Chondrocyte (in vitro differentiated cells): ENCODE data around the gene PTGES. TPM values are rescaled to one million over a fixed set of nuclear protein-coding genes. Genes with fewer than 3 reads are reported as not detected.
"Not testable (repeated sequence)": the region's sequence is repeated elsewhere in the genome, so short reads cannot be mapped to it uniquely, and the experiment has no call there.

Experiments used
- DNase-seq: peaks from one replicate; pipeline ENCODE4 v3.0.0; 2021; ENCODE audit warnings: mixed read lengths, low spot score
- H3K27ac Mint-ChIP-seq: one replicate; pipeline ENCODE4 v1.8.0; 2021; ENCODE audit warnings: mild to moderate bottlenecking, moderate library complexity, mixed read lengths; ENCODE audit not compliant: unreplicated experiment
- H3K27me3 Mint-ChIP-seq: 2 replicates; pipeline ENCODE4 v1.8.0; 2021; ENCODE audit warnings: low read depth, mixed read lengths
- H3K36me3 Mint-ChIP-seq: 2 replicates; pipeline ENCODE4 v1.8.0; 2021; ENCODE audit warnings: low read depth, mixed read lengths
- H3K4me1 Mint-ChIP-seq: 2 replicates; pipeline ENCODE4 v1.8.0; 2021; ENCODE audit warnings: low read depth, mild to moderate bottlenecking, mixed read lengths
- H3K4me3 Mint-ChIP-seq: one replicate; pipeline ENCODE4 v1.8.0; 2021; ENCODE audit warnings: mild to moderate bottlenecking, moderate library complexity, mixed read lengths; ENCODE audit not compliant: unreplicated experiment
- H3K9me3 Mint-ChIP-seq: 2 replicates; pipeline ENCODE4 v1.8.0; 2021; ENCODE audit warnings: low read depth, mixed read lengths
- CTCF ChIP-seq: fragments of 200-600 bp; sonication (generic); IDR thresholded peaks from 2 replicates; pipeline ENCODE4 v1.5.0; 2021; ENCODE audit warnings: antibody characterized with exemption, mild to moderate bottlenecking, moderate library complexity
- total RNA-seq: library from RNA; stranded (reverse); gene quantifications from 3 replicates; pipeline ENCODE4 v1.2.1, GENCODE V29; 2021

The PTGES gene
- total RNA-seq, 1 donor from 2014 or later: 1.3 TPM

- DNase-seq: no peak
- H3K27me3 Mint-ChIP-seq: peaks cover 11% of the 10 kb centered on the region
Measured at GRCh38 chr9:129755151-129755550, 2.3 kb upstream of the PTGES start.

GRCh38 chr9:129751841-129752801, 721 bp downstream of the PTGES start:
- Mint-ChIP-seq H3K27me3 (peaks cover 8% of the 10 kb centered on the region), H3K9me3 (no peaks in the 10 kb centered on the region), H3K4me3 (peak overlapping the region; percentile 58), H3K27ac (no peak overlapping the region), H3K36me3 (no peaks in the 10 kb centered on the region), H3K4me1 (peaks cover 25% of the 10 kb centered on the region)
- TF ChIP-seq CTCF: no peak
- no peak for DNase-seq

More at GRCh38 chr9:129755151-129755550, 2.3 kb upstream of the PTGES start:
- Mint-ChIP-seq H3K9me3 (no peaks in the 10 kb centered on the region), H3K4me1 (peaks cover 19% of the 10 kb centered on the region), H3K4me3 (no peak overlapping the region), H3K36me3 (no peaks in the 10 kb centered on the region), H3K27ac (no peak overlapping the region)
- TF ChIP-seq CTCF: no peak

GRCh38 chr9:129750013-129750638, 2.7 kb downstream of the PTGES start:
- H3K4me3 Mint-ChIP-seq: no peak overlapping the region
- DNase-seq: no peak
- H3K36me3 Mint-ChIP-seq: no peaks in the 10 kb centered on the region
- peaks cover 33% of the 10 kb centered on the region for H3K4me1 Mint-ChIP-seq
- H3K27ac Mint-ChIP-seq: no peak overlapping the region
- peaks cover 5% of the 10 kb centered on the region for H3K27me3 Mint-ChIP-seq
- TF ChIP-seq CTCF: no peak
- no peaks in the 10 kb centered on the region for H3K9me3 Mint-ChIP-seq

- no peaks in the 10 kb centered on the region for H3K36me3 Mint-ChIP-seq
- H3K4me3 Mint-ChIP-seq: no peak overlapping the region
- H3K27me3 Mint-ChIP-seq: peaks cover 4% of the 10 kb centered on the region
- peaks cover 33% of the 10 kb centered on the region for H3K4me1 Mint-ChIP-seq
- TF ChIP-seq CTCF: no peak
- no peak for DNase-seq
- H3K27ac Mint-ChIP-seq: no peak overlapping the region
- H3K9me3 Mint-ChIP-seq: no peaks in the 10 kb centered on the region
Measured at GRCh38 chr9:129749575-129749974, 3.3 kb downstream of the PTGES start.

GRCh38 chr9:129749052-129749451, 3.8 kb downstream of the PTGES start:
- H3K4me3 Mint-ChIP-seq, H3K27ac Mint-ChIP-seq, H3K27me3 Mint-ChIP-seq, DNase-seq, H3K36me3 Mint-ChIP-seq, H3K9me3 Mint-ChIP-seq: not testable (repeated sequence)
- peaks cover 33% of the 10 kb centered on the region for H3K4me1 Mint-ChIP-seq
